HG03175 (cell line): Measurements from ENCODE around the gene LMO7.

Experiments
- ATAC-seq: cut with Tn5 transposase; IDR thresholded peaks from one replicate; pipeline ENCODE4 v1.9.1; 2021; ENCODE audit warnings: mild to moderate bottlenecking, moderate library complexity; ENCODE audit not compliant: unreplicated experiment

LMO7 gene

GRCh38 chr13:75831389-75831788 is 195.3 kb downstream of the LMO7 start:
- no peak for ATAC-seq

- no peak for ATAC-seq
Measured at GRCh38 chr13:75832812-75833211, 196.7 kb downstream of the LMO7 start.

- no peak for ATAC-seq
Measured at GRCh38 chr13:75836441-75836840, 200.3 kb downstream of the LMO7 start.

- ATAC-seq, result no peak
Measured at GRCh38 chr13:75838366-75839005, 202.4 kb downstream of the LMO7 start.

DNA sequence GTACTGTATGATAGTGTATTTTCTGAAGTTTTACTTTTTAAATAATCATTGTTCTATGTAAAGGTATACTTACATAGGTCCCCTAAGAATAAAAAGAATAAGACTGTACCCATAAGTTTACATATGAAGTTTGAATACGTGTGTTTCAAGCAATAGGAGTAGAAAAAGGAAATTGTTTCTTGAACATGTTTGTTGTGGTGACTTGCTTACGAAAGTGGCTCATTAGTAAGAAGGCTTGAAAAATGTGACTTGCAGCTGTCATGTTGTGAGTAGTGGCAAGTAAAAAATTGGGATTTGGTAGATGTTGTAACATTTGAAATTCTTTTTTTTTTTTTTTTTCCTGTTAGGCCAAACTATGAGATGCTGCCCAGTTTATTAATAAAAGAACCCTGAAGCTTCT is 203.3 kb downstream of the LMO7 start:
- no peak for ATAC-seq

- no peak for ATAC-seq
Measured at GRCh38 chr13:75841905-75842304, 205.8 kb downstream of the LMO7 start.

DNA sequence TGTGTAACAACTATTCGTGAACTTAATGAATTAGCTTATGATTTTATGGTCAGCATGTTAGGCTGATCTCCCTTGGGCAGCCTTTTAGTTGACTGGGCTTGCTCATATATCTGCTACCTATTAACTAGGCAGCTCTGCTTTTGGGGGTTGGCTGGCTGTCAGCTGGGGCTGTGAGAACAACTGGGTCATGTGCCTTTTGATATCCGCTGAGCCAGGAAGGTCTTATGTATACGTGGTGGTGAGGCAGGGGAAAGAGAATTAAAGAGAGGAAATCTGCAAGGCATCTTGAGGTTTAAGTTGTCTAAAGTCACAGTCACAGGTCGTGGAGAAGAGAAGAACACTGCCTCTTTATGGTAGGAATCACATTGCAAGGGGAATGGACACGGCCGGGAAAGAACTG is 206.9 kb downstream of the LMO7 start:
- ATAC-seq, result no peak

- ATAC-seq, result no peak
Measured at GRCh38 chr13:75843991-75844390, 207.9 kb downstream of the LMO7 start.

GRCh38 chr13:75847588-75847987 is 211.5 kb downstream of the LMO7 start:
- no peak for ATAC-seq

- ATAC-seq, result no peak
Measured at GRCh38 chr13:75850916-75851315, 214.8 kb downstream of the LMO7 start.

DNA sequence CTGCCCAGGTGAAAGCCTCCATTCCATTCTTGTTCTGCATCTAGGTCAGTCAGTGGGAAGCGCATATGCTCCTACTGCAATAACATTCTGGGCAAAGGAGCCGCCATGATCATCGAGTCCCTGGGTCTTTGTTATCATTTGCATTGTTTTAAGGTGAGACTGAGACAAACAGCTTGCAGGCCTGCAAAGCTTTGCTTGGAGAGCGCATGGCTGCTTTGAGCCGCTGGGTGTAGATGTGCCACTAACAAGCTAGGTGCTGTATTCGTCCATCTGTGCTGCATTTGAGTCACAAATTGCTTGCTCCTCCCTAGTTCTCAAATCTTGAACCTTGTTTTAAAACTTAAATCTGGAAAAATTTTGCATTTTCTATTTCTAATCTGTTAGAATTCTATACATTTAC is 219.1 kb downstream of the LMO7 start:
- ATAC-seq, result no peak

- no peak for ATAC-seq
Measured at GRCh38 chr13:75855847-75856246, 219.7 kb downstream of the LMO7 start.

GRCh38 chr13:75857291-75857690 is 221.2 kb downstream of the LMO7 start:
- no peak for ATAC-seq

GRCh38 chr13:75860935-75861334 is 224.8 kb downstream of the LMO7 start:
- no peak for ATAC-seq

DNA sequence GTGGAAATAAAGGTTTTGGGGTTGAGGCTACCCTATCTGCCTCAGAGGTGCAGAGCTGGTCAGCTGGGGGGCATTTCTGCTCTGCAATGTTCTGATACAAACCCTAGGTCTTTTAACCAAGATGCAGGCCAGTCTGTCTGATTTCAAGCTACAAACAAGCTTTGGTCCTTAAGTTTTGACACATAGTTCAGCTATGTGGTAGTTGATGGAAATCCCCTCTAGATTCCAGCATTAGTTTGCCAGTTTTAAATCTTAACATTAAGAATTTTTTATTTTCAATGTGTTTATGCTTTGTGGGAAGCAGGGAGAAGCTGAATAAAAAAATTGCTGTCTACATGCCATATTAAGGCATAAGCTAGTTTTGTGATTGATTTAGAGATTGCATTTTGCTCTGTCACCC is 225.7 kb downstream of the LMO7 start:
- ATAC-seq, result no peak

- no peak for ATAC-seq
Measured at GRCh38 chr13:75864718-75865117, 228.6 kb downstream of the LMO7 start.

GRCh38 chr13:75867379-75868117 is 231.4 kb downstream of the LMO7 start:
- ATAC-seq, result no peak

DNA sequence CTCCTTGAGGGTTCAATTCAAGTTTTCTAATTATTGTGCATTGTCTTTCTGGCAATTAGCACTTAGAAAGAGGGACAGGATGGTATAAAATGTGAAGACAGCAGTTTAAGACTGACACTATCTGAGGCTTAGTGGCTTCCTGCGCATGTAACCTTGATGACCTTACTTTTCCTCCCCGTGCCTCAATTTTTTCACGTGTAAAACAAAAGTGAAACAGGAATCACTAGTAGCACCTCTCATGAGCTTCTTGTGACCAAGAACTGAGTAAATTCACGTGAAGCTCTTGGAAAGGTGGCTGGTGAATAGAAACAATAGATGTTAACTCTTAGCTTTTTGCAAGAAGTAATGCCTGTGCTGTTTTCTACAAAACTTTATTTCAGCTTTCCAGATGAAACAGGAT is 233.9 kb downstream of the LMO7 start:
- ATAC-seq, result no peak

GRCh38 chr13:75870397-75870903 is 234.3 kb downstream of the LMO7 start:
- peak; percentile 57 for ATAC-seq

GRCh38 chr13:75871059-75871458 is 234.9 kb downstream of the LMO7 start:
- ATAC-seq, result no peak

- no peak for ATAC-seq
Measured at GRCh38 chr13:75872980-75873379, 236.8 kb downstream of the LMO7 start.

- ATAC-seq, result no peak
Measured at GRCh38 chr13:75873494-75873893, 237.4 kb downstream of the LMO7 start.
